ENCODE data around the gene PAPPA2.
A peak's percentile ranks its signal among the peaks of the same experiment; 100 is the strongest.
"Not testable (repeated sequence)": the region's sequence is repeated elsewhere in the genome, so short reads cannot be mapped to it uniquely, and the experiment has no call there.

PAPPA2 gene

DNA sequence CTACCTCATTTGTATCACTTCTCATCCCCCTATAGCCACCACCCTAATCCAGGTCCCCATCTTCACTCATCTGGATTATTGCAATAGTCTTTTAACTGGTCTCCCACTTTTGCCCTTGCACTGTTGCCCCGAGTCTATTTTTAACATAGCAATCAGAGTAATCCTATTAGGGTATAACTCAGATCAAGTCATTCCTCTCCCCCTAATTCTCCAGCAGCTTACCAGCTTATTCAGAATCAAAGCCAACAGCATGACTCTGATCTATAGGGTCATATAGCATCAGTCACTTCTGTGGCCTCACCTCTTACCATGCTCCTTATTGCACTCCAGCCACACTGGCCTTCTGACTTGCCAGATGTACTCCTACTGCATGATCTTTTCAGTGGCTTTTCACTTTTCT is 140.7 kb downstream of the PAPPA2 start:
- no peak for DNase-seq (ENCODE audit: low spot score)

DNA sequence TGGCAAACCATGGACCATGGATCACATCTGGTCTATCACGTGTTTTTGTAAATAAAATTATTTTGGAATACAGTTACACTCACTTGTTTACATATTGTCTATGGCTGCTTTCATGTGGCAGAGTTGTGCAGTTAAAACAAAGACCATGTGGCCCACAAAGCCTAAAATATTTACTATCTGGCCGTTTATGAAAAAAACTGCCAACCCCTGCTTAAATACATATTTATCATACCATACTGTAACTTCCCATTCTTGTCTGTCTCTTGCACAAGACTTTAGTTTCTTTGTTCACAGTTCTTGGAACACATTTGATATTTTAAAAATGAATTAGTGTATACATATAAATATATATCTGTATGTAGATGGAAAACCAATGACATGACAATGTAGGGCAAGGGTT is 141.5 kb downstream of the PAPPA2 start:
- no peak for DNase-seq (ENCODE audit: low spot score)

DNA sequence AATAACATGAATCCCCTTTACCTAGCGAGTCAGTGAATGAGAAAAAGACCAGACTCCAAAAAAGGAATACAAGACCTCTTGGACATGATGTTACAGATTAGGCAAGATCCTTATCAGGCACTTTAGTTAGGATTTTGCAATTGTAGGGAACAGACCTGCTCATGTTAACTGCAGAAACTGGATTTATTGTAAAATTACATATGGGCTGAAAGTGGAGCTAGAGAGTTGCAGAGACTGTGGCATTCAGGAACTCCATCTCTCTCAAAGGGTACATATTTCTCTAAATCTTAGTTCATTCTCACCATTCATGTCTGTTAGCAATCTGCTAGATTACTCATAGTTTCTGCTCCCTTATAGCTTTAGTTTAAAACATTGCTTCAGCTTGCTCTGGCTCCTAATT is 142.2 kb downstream of the PAPPA2 start:
- no peak for DNase-seq (ENCODE audit: low spot score)

DNA sequence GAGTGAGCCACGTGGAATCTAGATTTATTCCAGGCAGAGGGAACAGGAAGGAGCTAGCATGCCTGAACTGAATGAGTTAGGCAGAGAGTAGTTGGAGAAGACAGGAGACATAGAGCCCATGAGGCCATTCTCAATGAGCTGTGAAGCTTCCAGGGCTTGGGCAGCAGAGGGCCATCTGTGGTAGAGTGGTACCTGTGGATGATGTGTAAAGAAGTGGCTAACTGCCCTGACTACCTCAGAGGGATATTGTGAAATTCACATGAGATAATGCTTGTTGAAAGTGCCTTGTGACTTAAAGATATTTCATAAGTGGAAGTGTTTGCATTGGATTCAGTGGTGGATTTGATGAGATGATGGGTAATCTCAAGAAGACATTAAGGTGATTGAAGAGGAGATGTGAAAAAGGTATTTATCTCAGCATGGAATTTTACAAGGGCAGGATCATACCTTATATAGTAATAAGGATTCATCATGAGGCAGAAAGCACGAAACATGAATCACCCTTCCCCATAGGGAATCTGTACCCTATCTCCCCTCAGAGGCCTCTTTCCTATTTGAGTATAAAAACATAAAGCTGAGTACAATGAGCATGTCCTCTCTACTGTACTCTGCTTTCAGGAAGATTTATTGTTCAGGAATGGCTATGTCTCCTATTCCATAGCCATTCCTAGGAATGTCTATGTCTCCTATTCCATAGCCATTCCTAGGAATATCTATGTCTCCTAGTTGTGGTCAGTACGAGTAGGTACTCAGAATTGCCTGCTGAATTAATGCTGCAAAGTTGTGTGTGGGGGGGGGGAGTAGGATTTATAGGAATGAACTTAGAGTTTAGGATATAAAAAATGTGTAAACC is 146.8 kb downstream of the PAPPA2 start:
- no peak for DNase-seq (ENCODE audit: low spot score)

DNA sequence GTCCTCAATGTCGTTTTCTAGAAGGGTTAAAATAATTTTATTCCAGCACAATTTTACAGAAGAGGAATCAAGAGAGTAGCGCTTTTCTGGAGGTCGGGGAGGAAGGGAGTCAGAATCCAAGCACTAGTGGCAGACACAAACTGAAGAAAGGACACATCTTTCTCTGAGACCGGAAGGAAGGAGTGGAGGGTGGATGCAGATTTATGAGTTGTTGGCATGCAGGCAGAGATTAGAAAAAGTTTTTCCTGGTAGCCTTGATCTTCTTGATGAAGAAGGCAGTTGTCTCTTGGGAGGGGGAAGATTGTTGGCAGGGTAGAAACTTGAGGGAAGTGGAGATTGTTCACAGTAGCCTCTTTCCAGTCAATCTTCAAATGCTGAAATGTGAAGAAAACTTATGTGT is 149.8 kb downstream of the PAPPA2 start:
- DNase-seq (ENCODE audit: low spot score), result no peak

DNA sequence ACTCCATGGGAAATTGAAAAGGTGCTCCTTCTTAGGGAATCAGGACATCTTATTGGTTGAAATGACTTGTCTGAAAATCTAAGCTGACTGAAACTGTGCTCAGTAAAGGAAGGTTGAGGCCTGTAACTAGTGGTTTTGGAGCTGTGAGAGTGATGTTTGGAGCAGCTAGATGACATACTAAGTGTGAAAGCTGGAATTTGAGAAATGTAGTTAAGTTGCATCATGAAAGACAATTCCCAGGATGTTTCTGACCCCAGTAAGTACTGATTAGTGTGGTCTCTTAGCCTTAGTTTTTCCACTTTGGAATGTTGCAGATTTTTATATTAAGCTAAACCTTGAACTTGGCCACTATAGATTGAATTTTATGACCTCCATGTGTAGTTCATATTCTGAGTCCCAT is 154.9 kb downstream of the PAPPA2 start:
- DNase-seq (ENCODE audit: low spot score), result no peak

DNA sequence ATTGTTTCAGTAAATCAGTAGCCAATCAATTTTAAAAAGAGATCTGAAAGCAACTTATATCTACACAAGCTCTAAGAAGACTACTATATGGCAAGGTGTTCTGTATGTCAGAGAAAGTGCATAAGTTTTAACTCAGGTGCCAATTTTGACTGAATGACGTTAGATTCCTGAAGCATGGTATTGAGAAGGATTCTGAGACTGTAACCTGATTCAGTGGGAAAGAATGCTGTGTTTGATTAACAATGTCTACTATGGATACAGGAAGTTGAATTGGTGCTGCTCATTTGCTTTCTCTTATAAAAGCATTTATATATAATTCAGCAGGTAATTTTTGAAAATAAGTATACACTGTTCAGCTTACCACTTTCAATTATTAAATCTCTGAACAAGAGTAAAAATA is 156.3 kb downstream of the PAPPA2 start:
- DNase-seq (ENCODE audit: low spot score), result no peak

DNA sequence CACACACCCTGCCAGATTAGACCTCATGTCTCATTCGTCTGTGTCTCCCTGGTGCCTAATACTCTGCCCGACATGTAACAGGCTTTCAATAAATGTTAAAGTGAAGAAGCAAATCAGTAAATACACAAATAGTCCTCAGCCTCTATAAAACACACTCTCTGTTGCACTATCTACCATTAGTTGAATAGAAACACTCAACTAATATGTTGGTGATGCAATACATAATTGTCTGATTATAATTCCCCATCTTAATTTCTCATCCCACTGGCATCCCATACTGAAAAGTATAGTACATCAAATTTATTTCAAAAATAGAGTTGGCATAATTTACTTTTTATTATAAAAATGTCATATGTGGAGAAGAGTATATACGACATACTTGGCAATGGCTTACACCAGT is 162.4 kb downstream of the PAPPA2 start:
- no peak for DNase-seq (ENCODE audit: low spot score)

DNA sequence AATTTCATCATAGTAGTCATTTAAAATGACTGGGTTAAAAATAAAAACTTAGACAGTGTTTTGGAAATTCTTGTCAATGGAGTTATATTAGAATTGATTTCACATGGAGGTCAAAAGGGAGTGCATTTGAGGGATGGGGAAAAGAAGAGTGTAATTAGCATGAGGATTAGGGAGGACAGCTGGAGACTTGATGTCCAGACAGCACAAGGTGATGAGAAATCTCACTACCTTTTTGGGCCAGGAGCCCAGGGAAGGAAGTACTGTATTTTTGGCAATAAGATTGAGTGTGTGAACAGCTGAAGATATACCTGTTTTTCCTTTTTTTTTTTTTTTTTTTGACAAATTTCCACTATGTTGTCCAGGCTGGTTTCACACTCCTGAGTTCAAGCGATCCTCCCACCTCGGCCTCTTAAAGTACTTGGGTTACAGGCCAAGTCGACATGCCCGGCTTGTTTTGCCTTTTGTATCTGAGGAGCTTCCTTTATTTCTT is 163.6 kb downstream of the PAPPA2 start:
- no peak for DNase-seq (ENCODE audit: low spot score)

DNA sequence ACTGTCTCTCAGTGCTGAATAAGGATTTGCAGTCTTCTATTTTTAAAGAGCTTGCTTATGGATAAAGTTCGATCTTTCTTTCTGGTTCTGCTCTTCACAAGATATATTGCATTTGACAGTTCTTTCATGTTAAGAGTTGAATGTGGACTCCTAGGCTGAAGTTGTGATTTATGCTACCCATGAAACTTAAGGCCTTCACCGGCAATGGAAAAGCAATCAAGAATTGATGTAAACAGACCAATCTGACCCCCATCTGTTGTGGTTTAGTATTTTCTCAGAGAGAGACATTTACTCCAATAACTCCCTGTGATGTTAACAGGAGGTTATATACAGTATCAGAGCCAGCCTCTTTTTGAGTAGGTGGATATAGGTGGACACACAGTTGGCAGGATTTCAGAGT is 165.8 kb downstream of the PAPPA2 start:
- DNase-seq (ENCODE audit: low spot score), result no peak

DNA sequence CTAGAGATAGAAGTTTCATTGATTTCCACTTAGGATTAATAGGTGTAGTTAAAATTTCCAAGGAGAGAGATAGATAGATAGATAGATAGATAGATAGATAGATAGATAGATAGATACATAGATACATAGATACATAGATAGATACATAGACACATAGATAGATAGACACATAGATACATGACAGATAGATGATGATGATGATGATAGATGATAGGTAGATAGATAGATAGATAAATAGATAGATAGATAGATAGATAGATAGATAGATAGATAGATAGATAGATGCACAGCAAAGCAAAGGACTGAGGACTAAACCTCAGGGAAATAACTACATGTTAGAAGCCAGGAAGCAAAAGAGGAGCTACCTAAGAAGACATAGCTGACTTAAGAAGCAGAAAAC is 171.8 kb downstream of the PAPPA2 start:
- DNase-seq (ENCODE audit: low spot score), result not testable (repeated sequence)

DNA sequence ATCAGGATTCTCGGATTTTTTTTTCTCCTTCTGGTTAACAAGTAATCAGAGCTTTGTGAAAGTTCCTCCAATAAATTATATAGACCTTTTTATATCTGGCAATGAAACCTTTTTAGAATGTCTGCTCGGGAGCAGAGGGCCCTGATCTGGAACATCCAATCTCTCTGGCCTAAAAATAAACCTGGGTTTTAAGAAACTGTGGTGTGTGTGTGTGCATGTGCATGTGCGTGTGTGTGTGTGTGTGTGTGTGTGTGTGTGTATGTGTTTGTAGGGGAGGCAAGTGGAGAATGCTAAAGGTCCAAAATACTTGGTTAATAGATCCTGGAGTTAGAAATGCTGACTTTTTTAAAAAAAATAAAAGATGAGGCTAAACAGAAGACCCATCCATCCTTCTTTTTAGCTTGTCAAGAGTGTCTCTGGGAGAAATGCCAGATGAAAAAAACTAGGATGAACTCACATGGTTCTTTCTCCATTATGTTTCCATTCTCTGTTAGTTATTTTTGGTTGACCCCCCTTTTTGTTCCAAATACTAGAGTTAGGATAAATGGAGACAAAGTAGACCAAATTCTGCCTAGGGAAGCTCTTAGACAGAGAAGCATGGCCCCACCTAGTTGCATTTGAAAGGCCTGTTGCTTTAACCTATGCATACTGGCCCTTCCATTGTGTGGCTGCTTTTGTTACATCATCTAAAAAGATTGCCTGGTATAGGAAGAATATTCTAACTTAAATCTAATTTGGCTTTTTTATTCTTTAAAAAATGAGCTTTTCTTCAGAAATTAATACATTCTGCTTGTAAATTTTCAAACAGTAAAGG is 175.9 kb downstream of the PAPPA2 start:
- DNase-seq (ENCODE audit: low spot score), result no peak

DNA sequence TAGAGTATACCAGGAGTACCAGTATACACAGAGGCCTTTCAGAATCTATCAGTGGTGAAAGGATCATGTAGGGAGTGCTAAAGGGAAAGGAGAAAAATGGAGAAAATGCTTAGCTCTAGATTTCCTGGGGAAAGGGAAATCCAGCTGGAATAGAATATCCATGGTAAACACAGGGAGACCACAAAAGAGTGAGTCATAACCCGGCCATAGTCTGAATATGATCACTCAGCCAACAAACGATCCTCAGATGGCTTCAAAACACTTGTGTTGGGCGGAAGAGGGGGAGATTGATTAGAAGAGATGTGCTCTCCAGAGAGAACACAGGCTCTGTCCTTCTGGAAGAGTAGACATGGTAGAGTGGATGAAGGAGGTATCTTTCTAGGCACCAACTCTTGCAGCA is 180.6 kb downstream of the PAPPA2 start:
- DNase-seq (ENCODE audit: low spot score), result no peak

DNA sequence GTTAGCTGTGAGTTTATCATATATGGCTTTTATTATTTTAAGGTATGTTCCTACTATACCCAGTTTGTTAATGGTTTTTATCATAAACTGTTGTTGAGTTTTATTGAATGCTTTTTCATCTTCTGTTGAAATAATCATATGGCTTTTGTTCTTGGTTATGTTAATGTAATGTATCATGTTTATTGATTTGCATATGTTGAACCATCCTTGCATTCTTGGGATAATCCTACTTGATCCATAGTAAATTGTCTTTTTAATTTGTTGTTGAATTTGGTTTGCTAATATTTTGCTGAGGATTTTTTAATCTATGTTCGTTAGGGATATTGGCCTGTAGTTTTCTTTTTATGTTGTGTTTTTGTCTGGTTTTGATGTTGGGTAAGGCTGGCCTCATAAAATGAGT is 185.6 kb downstream of the PAPPA2 start:
- no peak for DNase-seq (ENCODE audit: low spot score)

DNA sequence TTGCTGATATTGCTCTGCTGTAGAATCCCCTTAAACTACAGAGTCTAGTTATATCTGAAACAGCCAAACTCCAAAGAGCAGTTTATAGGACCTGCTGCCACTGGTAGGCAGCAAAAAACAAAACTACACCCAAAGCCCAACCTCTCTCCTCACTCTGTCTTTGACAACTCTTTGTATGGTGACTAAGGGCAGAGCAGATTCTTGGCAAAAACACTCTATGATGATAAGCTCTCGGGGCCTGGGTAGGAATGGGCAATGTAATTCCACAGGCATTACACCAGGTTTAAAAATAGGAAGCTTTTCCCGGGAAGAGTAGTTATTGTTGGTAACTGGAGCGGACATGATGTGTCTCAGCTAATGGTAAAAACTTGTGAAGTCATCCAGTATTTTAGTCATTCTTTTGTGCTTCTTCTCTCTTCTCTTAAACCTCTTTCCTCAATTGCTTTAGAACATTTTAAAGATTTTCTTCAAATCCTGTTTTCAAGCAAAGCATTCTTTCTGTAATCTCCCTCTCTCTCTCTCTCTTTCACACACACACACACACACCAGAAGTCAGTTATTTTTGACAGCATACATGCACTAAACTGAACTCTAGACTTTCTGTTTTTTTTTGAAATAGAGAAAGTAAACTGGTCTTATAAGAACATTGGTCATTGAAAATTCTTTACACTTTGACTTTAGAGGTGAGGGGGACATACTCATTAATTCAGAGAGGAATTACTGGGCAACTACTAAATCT is 193.5 kb downstream of the PAPPA2 start:
- peak; percentile 47 for DNase-seq (ENCODE audit: low spot score)

DNA sequence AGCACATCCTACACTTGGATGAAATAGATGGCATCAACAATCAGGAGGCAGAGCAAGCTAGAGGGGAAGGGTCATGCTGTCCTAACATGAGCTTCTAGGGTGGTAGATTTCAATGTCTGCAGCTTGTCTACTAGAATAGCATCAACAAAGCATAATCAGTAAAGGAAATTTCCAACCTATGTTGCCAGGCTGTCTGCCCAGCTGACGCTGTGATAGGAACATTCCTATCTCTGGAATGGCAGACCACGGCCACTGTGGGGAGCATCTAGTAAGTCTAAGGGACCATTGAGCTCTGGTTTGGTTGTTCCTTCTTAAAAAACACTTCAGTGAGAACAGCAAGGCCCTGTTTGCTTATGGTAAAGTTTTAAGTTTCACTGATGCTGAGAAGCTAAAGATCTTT is 206.8 kb downstream of the PAPPA2 start:
- DNase-seq (ENCODE audit: low spot score), result no peak

DNA sequence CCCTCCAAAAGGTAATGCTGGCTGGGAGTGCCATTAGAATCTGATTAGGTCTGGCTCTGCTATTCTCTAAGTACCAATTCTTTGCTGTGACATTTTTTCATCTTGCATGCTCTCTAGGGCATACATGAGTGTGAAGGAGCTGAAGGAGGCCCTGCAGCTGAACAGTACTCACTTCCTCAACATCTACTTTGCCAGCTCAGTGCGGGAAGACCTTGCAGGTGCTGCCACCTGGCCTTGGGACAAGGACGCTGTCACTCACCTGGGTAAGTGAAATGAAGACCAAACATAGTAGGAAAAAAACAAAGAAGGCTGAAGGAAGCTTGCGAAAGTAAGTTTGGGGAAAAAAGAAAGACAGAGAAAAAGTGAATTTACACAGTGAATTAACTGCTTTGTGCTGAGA is 207.9 kb downstream of the PAPPA2 start:
- no peak for DNase-seq (ENCODE audit: low spot score)

DNA sequence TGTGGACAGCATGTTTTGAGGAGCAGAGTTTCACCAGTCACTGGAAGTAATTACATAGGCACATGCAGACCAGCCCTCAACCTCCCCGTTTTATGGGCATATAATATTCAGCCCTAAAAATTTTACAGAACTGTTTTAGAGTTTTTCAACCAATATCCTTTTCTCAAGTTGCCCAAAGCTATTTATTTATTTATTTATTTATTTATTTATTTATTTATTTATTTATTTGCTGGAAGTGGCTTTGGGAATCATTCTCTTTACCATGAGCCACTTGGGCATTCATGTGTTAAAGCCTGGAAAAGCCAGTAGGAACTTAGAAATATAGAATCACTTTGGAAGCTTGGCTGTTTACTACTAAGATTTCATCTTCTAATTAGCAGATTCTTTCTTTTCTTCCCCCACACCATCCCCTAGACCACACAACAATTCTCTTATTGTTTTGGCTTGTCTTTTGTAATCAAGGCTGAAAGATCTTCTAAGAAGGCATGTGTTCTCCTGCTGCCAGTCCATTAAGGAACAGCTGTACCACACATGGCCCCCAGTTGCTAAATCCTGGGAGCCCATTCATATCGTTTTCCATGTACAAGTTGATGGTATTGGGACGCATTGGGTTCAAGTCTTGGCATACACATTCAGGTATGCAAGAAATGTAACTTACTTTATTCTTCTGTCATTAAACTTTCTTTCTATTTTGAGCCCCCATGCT is 220.0 kb downstream of the PAPPA2 start:
- DNase-seq (ENCODE audit: low spot score), result no peak

DNA sequence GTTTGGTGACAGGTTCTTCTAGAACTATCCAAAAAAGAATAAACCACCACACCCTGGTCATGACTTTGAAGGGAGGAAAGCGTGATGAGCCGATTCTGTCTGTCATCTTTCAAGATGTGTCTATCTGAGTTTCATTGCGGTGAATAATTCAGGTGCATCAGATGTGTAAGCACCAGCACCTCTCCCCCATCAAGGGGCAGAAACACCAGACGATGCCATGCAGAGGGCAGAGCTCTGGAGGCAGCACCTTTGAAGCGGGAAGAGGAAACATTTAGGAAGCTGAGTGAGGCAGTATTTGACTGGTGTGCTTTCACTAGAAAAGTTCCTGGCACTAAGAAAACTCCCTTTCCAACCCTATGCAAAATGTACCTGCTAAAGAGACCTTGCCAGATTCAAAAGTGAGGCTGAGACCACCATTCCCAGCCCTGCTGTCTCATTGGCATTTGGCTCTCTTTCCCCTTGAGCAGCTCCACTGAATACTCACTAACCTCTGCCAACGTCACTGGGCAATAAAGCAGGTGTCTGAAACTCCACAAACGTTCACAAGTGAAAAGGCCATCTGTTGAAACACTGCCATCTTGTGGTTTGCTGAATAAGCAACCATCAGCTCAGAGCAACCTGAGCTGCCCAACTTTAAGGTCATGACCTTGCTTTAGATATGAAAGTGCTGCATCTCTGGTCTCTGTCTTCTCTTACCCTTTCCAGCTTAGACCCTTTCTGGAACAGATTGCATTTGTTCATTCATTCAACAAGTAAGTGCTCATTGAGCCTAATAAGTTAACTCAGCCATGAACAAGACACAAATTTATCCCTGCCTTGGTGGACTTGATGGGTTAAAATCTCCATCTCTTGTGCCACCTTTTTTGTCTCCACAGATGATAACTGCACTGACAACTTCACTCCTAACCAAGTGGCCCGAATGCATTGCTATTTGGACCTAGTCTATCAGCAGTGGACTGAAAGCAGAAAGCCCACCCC is 228.6 kb downstream of the PAPPA2 start:
- DNase-seq (ENCODE audit: low spot score), result peak; percentile 40

DNA sequence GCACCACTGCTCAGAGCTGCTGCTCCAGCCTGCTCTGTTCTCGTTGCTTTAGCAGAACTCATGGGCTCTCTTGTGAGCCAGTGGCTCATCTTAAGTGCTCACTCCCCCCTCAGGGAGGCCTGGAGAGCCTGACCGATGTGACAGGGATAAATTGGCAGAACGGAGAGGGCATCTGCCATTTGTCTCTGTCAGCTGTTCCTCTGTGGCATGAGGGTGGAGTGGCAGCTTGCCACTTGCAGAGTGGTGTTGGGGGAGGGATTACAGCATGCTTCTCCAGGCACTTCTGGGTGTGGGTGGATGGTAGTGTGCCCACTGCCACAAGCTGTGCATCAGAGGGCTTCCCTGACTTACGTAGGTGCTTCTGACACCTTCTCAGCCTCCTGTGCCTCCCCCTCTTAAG is 229.5 kb downstream of the PAPPA2 start:
- no peak for DNase-seq (ENCODE audit: low spot score)
